ENCODE results near the gene GMFB.

GMFB gene

DNA sequence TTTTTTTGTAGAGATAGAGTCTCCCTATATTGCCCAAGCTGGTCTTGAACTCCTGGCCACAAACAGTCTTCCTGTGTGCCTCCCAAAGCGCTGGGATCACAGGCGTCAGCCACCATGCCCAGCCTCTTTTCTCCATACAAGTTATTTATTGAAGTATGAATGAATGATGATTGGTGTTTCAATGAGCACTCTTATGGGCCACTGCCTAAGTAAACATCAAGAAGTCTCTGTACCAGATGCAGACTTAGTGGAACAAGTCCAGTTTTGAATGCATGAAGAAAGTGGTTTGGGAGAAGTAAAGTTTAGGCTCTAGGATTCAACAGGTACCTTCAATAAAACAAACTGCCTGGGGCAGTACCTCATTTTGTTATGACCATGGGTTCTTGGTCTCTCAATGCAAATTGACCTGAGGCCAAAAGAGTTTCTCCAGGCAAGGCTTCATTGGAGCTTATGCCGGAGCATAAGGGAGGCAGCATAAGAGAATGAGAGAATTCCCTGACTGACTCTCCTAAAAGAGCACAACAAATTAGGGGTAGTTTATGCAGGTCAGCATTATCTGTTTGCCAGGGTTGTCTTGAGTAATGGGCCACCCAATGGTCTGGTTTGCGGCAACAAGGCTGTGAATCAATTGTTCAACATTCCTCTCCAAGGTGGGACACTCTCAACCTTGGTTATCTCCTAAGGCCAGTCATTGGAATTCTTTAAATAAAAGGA is 1.1 kb upstream of the GMFB start:
- ChIA-PET CTCF (interaction anchor here (0.8 to 10.5 kb wide), 12 partner anchors 7 to 314 kb away, joined by 3 to 113 read pairs (median 4); partner anchors contain the start of gene CGRRF1), POLR2A (no interaction called here)
- DNase-seq (ENCODE audit: low read depth, low spot score) = no peak
- TF ChIP-seq, protein P1, sequence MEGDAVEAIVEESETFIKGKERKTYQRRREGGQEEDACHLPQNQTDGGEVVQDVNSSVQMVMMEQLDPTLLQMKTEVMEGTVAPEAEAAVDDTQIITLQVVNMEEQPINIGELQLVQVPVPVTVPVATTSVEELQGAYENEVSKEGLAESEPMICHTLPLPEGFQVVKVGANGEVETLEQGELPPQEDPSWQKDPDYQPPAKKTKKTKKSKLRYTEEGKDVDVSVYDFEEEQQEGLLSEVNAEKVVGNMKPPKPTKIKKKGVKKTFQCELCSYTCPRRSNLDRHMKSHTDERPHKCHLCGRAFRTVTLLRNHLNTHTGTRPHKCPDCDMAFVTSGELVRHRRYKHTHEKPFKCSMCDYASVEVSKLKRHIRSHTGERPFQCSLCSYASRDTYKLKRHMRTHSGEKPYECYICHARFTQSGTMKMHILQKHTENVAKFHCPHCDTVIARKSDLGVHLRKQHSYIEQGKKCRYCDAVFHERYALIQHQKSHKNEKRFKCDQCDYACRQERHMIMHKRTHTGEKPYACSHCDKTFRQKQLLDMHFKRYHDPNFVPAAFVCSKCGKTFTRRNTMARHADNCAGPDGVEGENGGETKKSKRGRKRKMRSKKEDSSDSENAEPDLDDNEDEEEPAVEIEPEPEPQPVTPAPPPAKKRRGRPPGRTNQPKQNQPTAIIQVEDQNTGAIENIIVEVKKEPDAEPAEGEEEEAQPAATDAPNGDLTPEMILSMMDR (IDR thresholded peaks at IDR 0.05; ENCODE audit: insufficient read depth, low read length, missing control alignments) = no peak
- H3K4me3 ChIP-seq (ENCODE audit: low read depth, low read length) = no peak overlapping the region; the same call in 1 of the 2 replicates

DNA sequence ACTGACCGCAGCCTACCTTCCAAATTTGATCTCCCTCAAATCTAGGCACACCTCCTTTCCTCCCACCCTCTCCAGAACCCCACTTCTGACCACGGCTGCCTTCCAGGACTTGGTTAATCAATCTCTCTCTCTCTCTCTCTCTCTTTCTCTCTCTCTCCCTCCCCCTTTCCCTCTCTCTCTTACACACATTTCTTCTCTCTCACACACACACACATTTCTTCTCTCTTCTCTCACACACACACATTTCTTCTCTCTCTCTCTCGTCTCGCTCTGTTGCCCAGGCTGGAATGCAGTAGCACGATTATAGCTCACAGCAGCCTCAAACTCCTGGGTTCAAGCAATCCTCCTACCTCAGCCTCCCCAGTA is 521 bp upstream of the GMFB start:
- peak overlapping the region; percentile 96 for H3K4me3 ChIP-seq (ENCODE audit: low read depth, low read length)
- no peak for DNase-seq (ENCODE audit: low read depth, low spot score)
- TF ChIP-seq, protein P1 (IDR thresholded peaks at IDR 0.05; ENCODE audit: insufficient read depth, low read length, missing control alignments) = no peak
- CTCF ChIA-PET = interaction anchor here (0.6 to 10.5 kb wide), 11 partner anchors 8 to 1593 kb away, joined by 3 to 113 read pairs (median 4); partner anchors contain the start of gene CGRRF1
- POLR2A ChIA-PET = no interaction called here

DNA sequence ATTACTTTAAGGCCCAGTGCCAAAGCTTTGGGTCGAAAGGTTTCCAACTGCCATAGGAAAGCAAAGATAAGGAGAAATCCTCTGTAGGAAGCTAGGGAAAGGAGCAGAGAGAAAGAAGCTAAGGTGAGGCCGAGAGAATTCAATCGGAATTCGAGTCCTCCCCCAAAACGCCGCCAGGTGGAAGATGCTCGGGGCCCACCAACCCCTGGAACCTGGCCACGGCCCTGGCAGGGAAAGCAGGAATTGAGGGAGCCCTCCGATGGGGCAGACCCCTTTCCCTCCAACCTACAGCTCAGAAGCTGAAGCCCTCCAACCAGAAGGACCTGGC is 498 bp downstream of the GMFB start:
- H3K4me3 ChIP-seq (ENCODE audit: low read depth, low read length) = peak overlapping the region; percentile 96
- DNase-seq (ENCODE audit: low read depth, low spot score) = no peak
- ChIA-PET CTCF (interaction anchor here (1.0 to 10.5 kb wide), 13 partner anchors 9 to 493 kb away, joined by 3 to 113 read pairs (median 4); partner anchors contain the start of gene CGRRF1), POLR2A (interaction anchor here (0.8 to 1.2 kb wide), 3 partner anchors 9 to 21 kb away, joined by 3 read pairs; partner anchors contain the start of gene CGRRF1)
- TF ChIP-seq, protein P1 (IDR thresholded peaks at IDR 0.05; ENCODE audit: insufficient read depth, low read length, missing control alignments) = no peak

DNA sequence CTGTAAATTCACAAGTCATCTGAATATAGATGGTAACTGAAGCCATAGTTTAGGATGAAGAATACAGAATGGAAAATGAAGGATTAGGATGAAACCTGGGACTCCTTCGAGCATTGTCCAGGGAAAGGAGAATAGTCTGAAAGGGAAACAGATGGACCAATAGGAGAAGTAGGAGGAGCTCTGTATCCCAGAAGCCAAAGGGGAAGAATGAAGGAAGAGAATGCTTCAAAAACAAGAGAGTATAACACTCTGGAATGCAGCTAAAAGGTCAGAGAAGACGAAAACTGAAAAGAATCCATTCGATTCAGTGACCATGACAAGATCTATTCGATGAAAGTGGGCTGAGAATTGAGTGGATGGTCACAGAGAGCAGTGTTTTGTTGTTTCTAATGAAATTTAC is 1.0 kb downstream of the GMFB start:
- DNase-seq (ENCODE audit: low read depth, low spot score) = no peak
- H3K4me3 ChIP-seq (ENCODE audit: low read depth, low read length) = peak overlapping the region; percentile 96
- CTCF ChIA-PET = interaction anchor here (1.0 to 10.5 kb wide), 10 partner anchors 9 to 494 kb away, joined by 3 to 113 read pairs (median 5); partner anchors contain the start of gene CGRRF1
- POLR2A ChIA-PET = interaction anchor here (0.8 to 1.2 kb wide), 2 partner anchors 8 to 22 kb away, joined by 3 read pairs; partner anchors contain the start of gene CGRRF1
- TF ChIP-seq, protein P1 (IDR thresholded peaks at IDR 0.05; ENCODE audit: insufficient read depth, low read length, missing control alignments) = no peak

DNA sequence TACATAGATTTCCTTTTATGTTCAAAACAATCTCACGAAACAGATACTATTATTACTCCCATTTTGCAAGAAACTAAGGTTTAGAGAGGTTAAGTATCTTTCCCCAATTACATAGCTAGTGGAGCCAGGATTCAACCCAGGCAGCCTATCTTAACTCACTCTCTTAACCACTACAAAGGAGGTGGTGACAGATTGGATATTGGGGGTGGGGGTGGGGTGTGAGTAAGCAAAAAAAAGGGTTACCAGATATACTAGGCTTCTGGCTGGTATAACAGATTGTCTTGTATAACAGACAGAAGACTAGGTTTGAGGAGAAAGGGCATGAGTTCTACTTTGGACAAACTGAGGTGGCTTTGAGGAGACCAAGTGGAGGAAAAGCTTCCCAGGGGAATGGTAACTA is 2.1 kb downstream of the GMFB start:
- TF ChIP-seq, protein P1 (IDR thresholded peaks at IDR 0.05; ENCODE audit: insufficient read depth, low read length, missing control alignments) = no peak
- no peak for DNase-seq (ENCODE audit: low read depth, low spot score)
- CTCF ChIA-PET = interaction anchor here (0.8 to 10.5 kb wide), 5 partner anchors 9 to 42 kb away, joined by 3 to 113 read pairs (median 4); partner anchors contain the start of gene CGRRF1
- no peak overlapping the region for H3K4me3 ChIP-seq (ENCODE audit: low read depth, low read length)
- POLR2A ChIA-PET = no interaction called here

DNA sequence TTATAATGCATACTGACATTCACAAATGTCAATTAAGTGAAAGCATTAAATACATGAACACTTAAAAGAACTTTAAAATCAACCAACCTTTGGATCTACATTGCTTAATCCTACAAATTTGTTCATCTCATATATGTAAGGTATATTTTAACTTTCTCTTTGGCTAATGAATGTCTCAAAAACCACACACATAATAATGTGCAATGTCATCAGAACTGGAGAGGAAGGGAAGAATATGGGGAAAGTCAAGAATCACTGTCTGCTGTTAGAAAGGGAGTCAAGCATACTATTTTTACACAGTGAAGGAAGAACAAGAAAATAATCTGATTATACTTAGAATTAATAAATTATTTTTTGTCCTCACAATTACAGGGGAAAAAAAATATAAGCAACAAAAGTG is 4.9 kb downstream of the GMFB start:
- ChIA-PET CTCF (interaction anchor here (1.3 to 1.8 kb wide), 3 partner anchors 9 to 322 kb away, joined by 3 to 5 read pairs (median 4); no protein-coding TSS in a partner anchor), POLR2A (no interaction called here)
- no peak overlapping the region for H3K4me3 ChIP-seq (ENCODE audit: low read depth, low read length)
- TF ChIP-seq, protein P1 (IDR thresholded peaks at IDR 0.05; ENCODE audit: insufficient read depth, low read length, missing control alignments) = no peak
- no peak for DNase-seq (ENCODE audit: low read depth, low spot score)
